Natural killer cell treated with Interleukin-12 subunit alpha and Interleukin-12 subunit beta and Interleukin-15 and Interleukin-18, amount 100 ng/mL, for 72 hours (primary cell): ENCODE results near the gene MSRB3. TPM values are rescaled to one million over a fixed set of nuclear protein-coding genes. Genes with fewer than 3 reads are reported as not detected.
A peak's percentile ranks its signal among the peaks of the same experiment; 100 is the strongest.

Experiments used
- ATAC-seq, 2 donors: fragments of 150-1000 bp; cut with Tn5 transposase in 1 of 2; sonication (Bioruptor Pico), chemical (Tn5 transposase) in 1 of 2; 2 replicates each; pipeline ENCODE4 v1.10.0; 2021
- DNase-seq: peaks from one replicate; pipeline ENCODE4 v3.0.0; 2022; ENCODE audit warnings: low spot score
- H3K27ac Mint-ChIP-seq, 2 donors: 1 replicate in 1 of 2; 2 replicates in 1 of 2; pipeline ENCODE4 v1.8.0; 2022; ENCODE audit warnings: mixed read lengths in 2 of 2, mild to moderate bottlenecking in 1 of 2, moderate library complexity in 1 of 2
- H3K27me3 Mint-ChIP-seq, 2 donors: 1 replicate in 1 of 2; 2 replicates in 1 of 2; pipeline ENCODE4 v1.8.0; 2022; ENCODE audit warnings: mixed read lengths in 2 of 2
- H3K36me3 Mint-ChIP-seq: one replicate; pipeline ENCODE4 v1.8.0; 2022; ENCODE audit warnings: mixed read lengths
- H3K4me1 Mint-ChIP-seq, 2 donors: 1 replicate in 1 of 2; 2 replicates in 1 of 2; pipeline ENCODE4 v1.8.0; 2022; ENCODE audit warnings: low read depth in 2 of 2, mixed read lengths in 2 of 2, mild to moderate bottlenecking in 1 of 2
- H3K4me3 Mint-ChIP-seq: one replicate; pipeline ENCODE4 v1.8.0; 2022; ENCODE audit warnings: mixed read lengths
- H3K9me3 Mint-ChIP-seq: 2 replicates; pipeline ENCODE4 v1.8.0; 2022; ENCODE audit warnings: mixed read lengths
- total RNA-seq, 2 donors: library from RNA; stranded (reverse); gene quantifications; one replicate each; pipeline ENCODE4 v1.2.3, GENCODE V29; 2022

Gene MSRB3
- total RNA-seq, 2 donors from 2014 or later, result 0.11 to 1.2 TPM

DNA sequence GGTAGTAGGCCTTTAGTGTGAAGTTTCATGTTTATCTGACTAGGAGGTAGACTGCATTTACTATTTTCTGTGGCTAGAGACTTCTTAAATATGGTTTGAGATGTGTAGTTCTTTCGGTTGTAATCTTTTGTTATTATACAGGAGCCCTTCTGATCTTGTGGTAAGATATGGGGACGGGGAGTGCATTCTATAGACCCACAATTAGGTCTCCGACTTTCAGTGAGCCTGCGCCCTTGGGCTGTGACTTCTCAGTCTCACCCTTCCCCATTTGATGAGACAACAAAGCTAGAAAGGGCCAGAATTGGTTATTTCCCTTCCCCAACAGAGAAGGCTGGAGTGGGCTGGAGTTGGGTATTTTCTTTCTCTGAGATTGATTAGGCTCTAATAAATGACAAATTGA is 130.0 kb downstream of the MSRB3 start:
- no peak for ATAC-seq
- H3K27ac Mint-ChIP-seq, result no peak overlapping the region

DNA sequence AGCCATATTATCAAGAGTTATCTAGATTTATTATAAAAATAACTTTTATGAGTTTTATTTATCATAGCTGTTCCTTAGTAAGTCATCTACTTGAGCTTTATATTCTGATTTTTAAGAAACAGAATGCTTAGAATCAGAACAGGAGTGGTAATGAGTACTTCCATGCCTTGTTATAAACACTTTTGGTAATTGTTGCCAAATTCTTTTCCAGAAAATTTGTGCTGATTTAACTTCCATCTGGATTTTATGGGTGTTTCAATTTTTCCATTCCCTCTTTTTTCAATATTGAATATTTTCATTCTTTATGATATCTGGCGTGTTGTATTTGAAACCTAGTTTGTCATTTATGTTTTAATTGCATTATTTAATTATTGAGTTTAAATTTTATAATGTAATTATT is 131.2 kb downstream of the MSRB3 start:
- no peaks in the 10 kb centered on the region for H3K36me3 Mint-ChIP-seq
- ATAC-seq (no peak), DNase-seq (no peak)
- peaks cover 0 to 3% of the 10 kb centered on the region in 2 donors for H3K27me3 Mint-ChIP-seq
- no peak overlapping the region for H3K27ac Mint-ChIP-seq
- peaks cover 4% of the 10 kb centered on the region for H3K9me3 Mint-ChIP-seq
- no peak overlapping the region for H3K4me3 Mint-ChIP-seq
- H3K4me1 Mint-ChIP-seq, result peaks cover 0 to 4% of the 10 kb centered on the region in 2 donors

More for the DNA sequence above, 130.0 kb downstream of the MSRB3 start:
- Mint-ChIP-seq H3K9me3 (peaks cover 4% of the 10 kb centered on the region), H3K27me3 (peaks cover 0 to 3% of the 10 kb centered on the region in 2 donors), H3K4me1 (no peaks in the 10 kb centered on the region), H3K4me3 (no peak overlapping the region), H3K36me3 (no peaks in the 10 kb centered on the region)
- DNase-seq, result no peak

DNA sequence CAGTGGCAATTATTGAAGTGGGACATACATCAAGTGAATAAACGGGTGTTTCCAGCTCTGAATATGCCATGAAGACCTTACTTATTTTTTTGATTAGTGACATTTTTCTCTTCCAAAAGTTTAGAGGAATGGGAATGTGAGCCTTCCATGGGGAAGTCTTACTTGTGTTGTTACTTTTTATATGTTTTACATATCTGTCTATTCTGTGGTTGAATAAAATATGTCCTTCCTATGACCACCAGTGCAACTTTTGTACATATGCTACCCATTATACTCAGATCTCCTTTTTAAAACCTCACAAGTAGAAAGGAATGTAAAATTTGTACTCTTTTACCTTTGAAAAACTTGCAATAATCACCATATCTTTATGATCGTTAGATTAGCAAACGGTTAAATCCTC is 132.7 kb downstream of the MSRB3 start:
- H3K27ac Mint-ChIP-seq, result no peak overlapping the region
- H3K9me3 Mint-ChIP-seq, result peaks cover 4% of the 10 kb centered on the region
- DNase-seq (no peak), ATAC-seq (no peak)
- H3K36me3 Mint-ChIP-seq, result no peaks in the 10 kb centered on the region
- peaks cover 0 to 4% of the 10 kb centered on the region in 2 donors for H3K4me1 Mint-ChIP-seq
- no peaks in the 10 kb centered on the region for H3K27me3 Mint-ChIP-seq
- no peak overlapping the region for H3K4me3 Mint-ChIP-seq

DNA sequence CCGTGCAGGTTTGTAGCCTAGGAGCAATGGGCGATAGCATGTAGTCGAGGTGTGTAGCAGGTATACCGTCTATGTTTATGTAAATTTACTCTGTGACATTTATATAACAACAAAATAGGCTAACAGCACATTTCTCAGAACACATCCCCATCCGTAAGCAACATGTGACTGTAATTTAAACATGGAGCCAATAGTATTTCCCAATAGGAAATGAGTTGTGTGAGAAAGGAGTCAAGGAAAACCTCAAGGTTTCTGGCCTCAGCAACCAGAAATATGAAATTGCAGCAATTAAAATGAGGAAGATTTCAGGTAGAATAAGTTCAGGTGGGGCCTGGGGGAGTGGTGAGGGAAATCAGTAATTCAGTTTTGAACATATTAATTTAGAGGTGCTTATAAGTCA is 136.0 kb downstream of the MSRB3 start:
- no peaks in the 10 kb centered on the region for H3K36me3 Mint-ChIP-seq
- H3K4me1 Mint-ChIP-seq, result peaks cover 0 to 4% of the 10 kb centered on the region in 2 donors
- H3K27ac Mint-ChIP-seq, result no peak overlapping the region
- H3K9me3 Mint-ChIP-seq, result no peaks in the 10 kb centered on the region
- no peaks in the 10 kb centered on the region for H3K27me3 Mint-ChIP-seq
- no peak for DNase-seq
- ATAC-seq, result no peak
- H3K4me3 Mint-ChIP-seq, result no peak overlapping the region

DNA sequence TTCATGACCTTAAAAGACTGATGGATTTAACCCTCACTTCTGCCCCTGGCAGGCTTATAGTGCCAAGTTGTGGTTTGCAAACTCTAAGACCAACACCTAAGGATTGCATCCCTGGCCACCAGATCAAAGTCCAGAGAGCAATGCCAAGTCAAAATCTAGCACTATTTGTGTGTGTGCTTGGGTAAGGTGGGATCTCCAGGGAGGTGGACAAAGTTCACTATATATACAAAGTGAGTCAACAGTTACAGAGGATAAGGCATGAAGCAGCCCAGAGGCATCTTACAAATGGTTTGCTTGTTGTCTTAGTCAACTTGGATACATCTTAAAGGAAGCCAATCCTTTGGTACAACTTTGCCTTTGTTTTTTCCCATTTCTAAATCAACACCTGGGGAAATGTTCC is 137.3 kb downstream of the MSRB3 start:
- Mint-ChIP-seq H3K9me3 (peaks cover 4% of the 10 kb centered on the region), H3K4me3 (no peak overlapping the region), H3K27me3 (peaks cover 0 to 2% of the 10 kb centered on the region in 2 donors), H3K27ac (no peak overlapping the region), H3K36me3 (no peaks in the 10 kb centered on the region), H3K4me1 (peaks cover 0 to 4% of the 10 kb centered on the region in 2 donors)
- ATAC-seq (no peak), DNase-seq (no peak)

DNA sequence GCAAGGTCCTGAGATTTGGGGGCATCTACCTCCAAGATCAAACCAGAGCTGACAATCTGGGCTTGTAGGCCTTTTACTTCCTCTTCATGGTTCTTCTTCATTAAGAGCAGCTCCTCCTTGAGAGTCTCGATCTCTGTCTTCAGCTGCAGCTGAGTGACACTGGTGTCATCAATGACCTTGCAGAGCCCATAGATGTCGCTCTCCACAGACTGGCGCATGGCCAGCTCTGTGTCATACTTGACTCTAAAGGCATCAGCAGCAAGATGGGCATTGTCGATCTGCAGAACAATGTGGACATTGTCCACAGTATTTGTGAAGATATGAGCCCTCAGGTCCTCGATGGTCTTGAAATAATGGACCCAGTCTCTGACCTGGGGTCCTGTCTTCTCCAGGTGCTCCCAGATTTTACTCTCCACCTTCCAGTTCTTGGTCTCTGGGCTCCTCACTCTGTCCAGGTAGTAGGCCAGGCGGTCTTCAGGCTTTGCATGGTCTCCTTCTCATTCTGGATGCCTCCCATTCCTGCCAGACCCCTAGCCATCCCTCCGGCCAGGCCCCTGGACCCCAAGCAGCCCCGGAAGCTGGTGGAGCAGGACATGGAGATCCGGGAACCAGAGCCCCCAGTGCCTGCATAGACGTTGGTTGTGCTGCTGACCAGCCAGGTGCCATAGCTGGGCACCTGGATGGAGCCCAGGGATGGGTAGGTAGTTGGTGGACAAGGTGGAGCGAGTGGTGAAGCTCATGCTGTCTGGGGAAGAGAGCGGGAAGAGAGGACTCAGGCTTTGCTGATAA is 141.0 kb downstream of the MSRB3 start:
- H3K27me3 Mint-ChIP-seq, result peaks cover 2 to 4% of the 10 kb centered on the region in 2 donors
- no peak overlapping the region for H3K4me3 Mint-ChIP-seq
- H3K4me1 Mint-ChIP-seq, result no peaks in the 10 kb centered on the region
- DNase-seq (no peak), ATAC-seq (no peak)
- H3K27ac Mint-ChIP-seq, result no peak overlapping the region
- peaks cover 13% of the 10 kb centered on the region for H3K9me3 Mint-ChIP-seq
- H3K36me3 Mint-ChIP-seq, result peaks cover 4% of the 10 kb centered on the region

DNA sequence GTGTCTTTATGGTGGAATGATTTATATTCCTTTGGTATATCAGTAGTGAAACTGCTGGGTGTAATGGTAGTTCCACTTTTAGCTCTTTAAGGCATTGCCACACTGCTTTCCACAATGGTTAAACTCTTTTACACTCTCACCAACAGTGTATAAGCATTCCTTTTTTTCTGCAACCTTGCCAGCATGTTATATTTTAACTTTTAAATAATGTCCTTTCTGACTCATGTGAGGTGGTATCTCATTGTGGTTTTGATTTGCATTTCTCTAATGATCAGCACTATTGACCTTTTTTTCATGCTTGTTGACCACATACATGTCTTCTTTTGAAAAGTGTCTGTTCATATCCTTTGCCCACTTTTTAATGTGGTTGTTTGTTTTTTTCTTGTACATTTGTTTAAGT is 142.5 kb downstream of the MSRB3 start:
- DNase-seq (no peak), ATAC-seq (no peak)
- Mint-ChIP-seq H3K27ac (no peak overlapping the region), H3K36me3 (peaks cover 4% of the 10 kb centered on the region), H3K4me1 (no peaks in the 10 kb centered on the region), H3K27me3 (peaks cover 2 to 5% of the 10 kb centered on the region in 2 donors), H3K4me3 (no peak overlapping the region), H3K9me3 (peaks cover 13% of the 10 kb centered on the region)

DNA sequence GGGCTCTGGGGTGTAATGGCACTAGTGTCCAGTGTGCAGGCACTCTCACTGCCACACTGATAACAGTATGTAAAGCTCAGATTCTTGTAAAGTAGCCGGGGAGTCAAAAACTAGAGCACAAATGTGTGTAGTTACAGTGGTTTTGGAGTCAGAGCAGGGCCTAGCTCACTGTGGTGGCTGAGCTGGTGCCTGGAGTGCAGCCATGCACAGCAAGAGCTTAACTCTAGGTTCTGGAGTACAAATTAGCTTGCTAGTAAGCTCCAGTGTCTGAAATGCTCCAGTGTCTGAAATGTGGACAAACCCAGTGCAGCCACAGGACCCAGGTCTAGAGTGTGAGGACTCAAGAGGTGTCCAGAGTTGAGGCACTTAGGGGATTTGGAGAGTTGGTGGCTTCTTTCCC is 149.2 kb downstream of the MSRB3 start:
- peaks cover 0 to 5% of the 10 kb centered on the region in 2 donors for H3K27me3 Mint-ChIP-seq
- H3K27ac Mint-ChIP-seq, result no peak overlapping the region
- no peaks in the 10 kb centered on the region for H3K4me1 Mint-ChIP-seq
- H3K4me3 Mint-ChIP-seq, result no peak overlapping the region
- DNase-seq, result no peak
- no peaks in the 10 kb centered on the region for H3K36me3 Mint-ChIP-seq
- H3K9me3 Mint-ChIP-seq, result peaks cover 2% of the 10 kb centered on the region
- peak in 1 of 2 donors; percentile 15 for ATAC-seq

DNA sequence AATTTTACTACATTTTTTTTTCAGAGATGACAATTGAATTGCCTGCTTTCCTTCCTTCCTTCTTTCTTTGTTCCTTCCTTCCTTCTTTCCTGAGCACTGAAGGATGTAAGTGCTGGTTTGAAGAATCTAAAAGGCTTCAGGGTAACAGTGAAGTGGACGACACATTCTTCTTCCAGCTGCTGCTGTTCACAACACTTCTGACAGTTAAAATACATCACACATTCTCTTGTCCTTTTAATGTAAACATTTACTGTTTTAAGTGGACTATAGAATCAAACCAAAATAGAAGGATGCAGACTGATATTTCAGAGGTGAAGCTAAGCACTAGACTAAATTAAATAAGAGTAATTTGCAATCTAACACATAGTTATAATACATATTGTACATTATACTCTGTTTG is 151.5 kb downstream of the MSRB3 start:
- DNase-seq, result no peak
- H3K4me1 Mint-ChIP-seq, result no peaks in the 10 kb centered on the region
- H3K9me3 Mint-ChIP-seq, result peaks cover 2% of the 10 kb centered on the region
- no peaks in the 10 kb centered on the region for H3K36me3 Mint-ChIP-seq
- no peak for ATAC-seq
- H3K27ac Mint-ChIP-seq, result no peak overlapping the region
- peaks cover 3 to 5% of the 10 kb centered on the region in 2 donors for H3K27me3 Mint-ChIP-seq
- no peak overlapping the region for H3K4me3 Mint-ChIP-seq

DNA sequence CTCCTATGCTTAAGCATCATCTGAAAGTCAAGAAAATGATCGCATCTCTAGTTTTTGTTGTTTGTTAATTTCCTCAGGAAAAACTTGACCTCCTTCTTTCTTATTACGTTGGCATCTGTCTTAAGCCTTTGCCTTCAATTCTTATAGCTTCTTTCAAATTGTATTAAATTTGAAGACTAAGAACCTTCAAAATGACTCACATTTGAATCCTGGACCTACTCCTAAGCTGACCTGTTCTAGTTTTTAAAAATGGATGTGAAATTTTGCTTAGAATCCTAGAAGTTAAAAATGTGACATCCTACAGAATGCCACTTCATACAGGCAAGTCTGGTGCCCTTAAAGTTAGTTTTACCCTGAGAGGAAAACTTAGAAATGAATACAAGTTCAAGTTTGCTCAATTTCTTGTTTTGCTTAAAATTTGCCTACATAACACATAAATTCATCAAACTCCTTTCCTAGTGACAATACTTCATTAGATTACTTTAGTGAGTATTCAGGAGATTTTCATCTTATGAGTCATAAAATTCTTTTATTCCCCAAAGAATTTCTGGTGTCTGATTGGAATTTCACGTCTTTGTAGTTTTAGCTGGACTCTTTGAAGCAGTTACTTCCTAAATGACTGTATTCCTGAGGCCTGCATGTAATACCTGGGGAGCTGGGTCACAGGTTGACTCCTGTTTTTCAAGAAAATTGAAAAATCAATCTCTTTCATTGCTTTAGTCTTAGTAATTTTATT is 152.3 kb downstream of the MSRB3 start:
- Mint-ChIP-seq H3K27ac (no peak overlapping the region), H3K36me3 (no peaks in the 10 kb centered on the region), H3K4me3 (no peak overlapping the region), H3K27me3 (peaks cover 3 to 5% of the 10 kb centered on the region in 2 donors), H3K4me1 (no peaks in the 10 kb centered on the region), H3K9me3 (peaks cover 2% of the 10 kb centered on the region)
- DNase-seq (no peak), ATAC-seq (no peak)

DNA sequence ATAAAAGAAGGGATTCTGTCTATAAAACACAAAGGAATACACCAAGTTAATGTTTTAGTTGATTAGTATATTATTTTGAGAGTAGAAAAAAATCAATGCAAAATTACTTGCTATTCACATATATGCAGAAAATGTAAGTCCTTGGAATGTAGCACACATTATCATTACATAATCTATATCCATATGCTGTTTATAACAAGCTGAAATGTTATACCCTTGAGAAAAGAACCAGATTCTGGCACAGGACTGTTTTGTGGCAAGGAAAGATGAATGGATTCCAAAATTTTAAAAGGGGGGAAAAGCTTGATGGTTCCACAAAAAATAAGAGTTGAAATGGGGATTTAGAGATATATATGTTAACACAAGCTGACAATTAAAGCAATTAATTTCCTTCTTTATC is 153.6 kb downstream of the MSRB3 start:
- ATAC-seq, result no peak
- Mint-ChIP-seq H3K4me1 (no peaks in the 10 kb centered on the region), H3K27ac (no peak overlapping the region), H3K36me3 (no peaks in the 10 kb centered on the region), H3K27me3 (peaks cover 5 to 9% of the 10 kb centered on the region in 2 donors), H3K9me3 (no peaks in the 10 kb centered on the region), H3K4me3 (no peak overlapping the region)
- DNase-seq, result no peak

DNA sequence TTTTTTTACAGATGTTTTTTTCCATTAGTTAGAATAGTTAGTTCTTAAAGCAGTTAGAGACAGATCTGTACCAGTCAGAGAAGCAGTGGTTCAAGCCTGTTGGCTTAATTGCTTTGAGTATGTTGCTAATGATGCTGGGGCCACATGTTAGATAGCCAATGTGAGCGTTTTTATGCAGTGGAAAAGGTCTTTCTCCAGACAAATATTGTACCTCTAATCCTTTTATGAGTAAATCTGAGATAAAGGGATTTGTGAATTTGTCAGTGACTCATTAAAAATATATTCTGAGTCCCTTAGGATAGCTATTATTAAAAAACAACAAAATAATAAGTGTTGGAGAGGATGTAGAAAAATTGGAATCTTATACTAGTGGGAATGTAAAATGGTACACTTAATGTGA is 154.2 kb downstream of the MSRB3 start:
- DNase-seq, result no peak
- H3K27me3 Mint-ChIP-seq, result peaks cover 5 to 11% of the 10 kb centered on the region in 2 donors
- H3K4me3 Mint-ChIP-seq, result no peak overlapping the region
- no peaks in the 10 kb centered on the region for H3K9me3 Mint-ChIP-seq
- H3K27ac Mint-ChIP-seq, result no peak overlapping the region
- H3K36me3 Mint-ChIP-seq, result no peaks in the 10 kb centered on the region
- no peak for ATAC-seq
- no peaks in the 10 kb centered on the region for H3K4me1 Mint-ChIP-seq

DNA sequence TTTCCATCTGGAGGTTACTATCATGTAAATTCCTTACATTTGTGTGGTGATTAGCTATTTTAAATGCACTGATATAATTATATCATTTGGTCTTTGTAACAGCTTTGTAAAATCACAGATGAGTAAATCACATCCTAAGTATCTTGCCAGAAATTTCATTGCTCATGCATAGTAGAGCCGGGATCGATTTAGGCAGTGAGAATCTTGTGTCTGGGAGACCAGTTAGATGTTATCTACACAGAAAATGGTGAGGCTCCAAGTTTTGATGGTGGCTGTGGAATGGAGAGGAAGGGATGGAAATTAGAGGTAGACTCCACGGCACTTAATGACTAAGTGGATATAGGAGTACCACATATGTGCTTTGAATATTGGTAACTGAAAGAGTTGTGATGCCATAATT is 156.3 kb downstream of the MSRB3 start:
- ATAC-seq (no peak), DNase-seq (no peak)
- peaks cover 7 to 27% of the 10 kb centered on the region in 2 donors for H3K27me3 Mint-ChIP-seq
- no peaks in the 10 kb centered on the region for H3K4me1 Mint-ChIP-seq
- no peaks in the 10 kb centered on the region for H3K9me3 Mint-ChIP-seq
- no peaks in the 10 kb centered on the region for H3K36me3 Mint-ChIP-seq
- no peak overlapping the region for H3K4me3 Mint-ChIP-seq
- no peak overlapping the region for H3K27ac Mint-ChIP-seq

DNA sequence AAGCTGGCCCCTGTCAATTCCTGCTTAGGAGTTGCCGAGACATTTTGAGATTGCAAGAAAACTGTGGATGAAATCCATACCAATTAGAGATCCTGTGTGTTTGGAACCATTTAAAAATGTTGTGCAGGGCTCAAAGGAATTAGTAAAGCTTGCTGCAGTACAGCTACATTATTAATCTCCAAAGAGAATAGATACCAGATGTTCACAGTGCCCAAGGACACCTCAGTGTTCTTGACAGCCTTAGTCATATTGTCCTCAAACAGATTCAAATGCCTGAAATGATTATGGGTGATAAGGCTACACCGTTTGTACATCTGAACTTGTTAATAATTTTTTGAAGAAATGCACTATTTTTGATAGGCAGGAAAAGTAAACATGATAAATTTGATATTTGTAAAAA is 164.6 kb downstream of the MSRB3 start:
- Mint-ChIP-seq H3K27me3 (peaks cover 16 to 34% of the 10 kb centered on the region in 2 donors), H3K4me3 (no peak overlapping the region), H3K36me3 (no peaks in the 10 kb centered on the region), H3K27ac (no peak overlapping the region), H3K9me3 (peaks cover 4% of the 10 kb centered on the region), H3K4me1 (no peaks in the 10 kb centered on the region)
- no peak for DNase-seq
- no peak for ATAC-seq
